Ascending aorta (tissue), 2 donors: ENCODE data around the gene MYH9. TPM values are rescaled to one million over a fixed set of nuclear protein-coding genes. Genes with fewer than 3 reads are reported as not detected.
"Not testable (repeated sequence)": the region's sequence is repeated elsewhere in the genome, so short reads cannot be mapped to it uniquely, and the experiment has no call there.

Source experiments
- DNase-seq, 2 donors: peaks; one replicate each; pipeline ENCODE4 v3.0.0-alpha.2; 2019; ENCODE audit warnings: low spot score in 2 of 2
- H3K27ac ChIP-seq, 2 donors: fragments of 200-600 bp; sonication (generic); one replicate each; pipeline ENCODE4 v1.5.1; 2016 to 2017; ENCODE audit warnings: mild to moderate bottlenecking in 1 of 2
- H3K27me3 ChIP-seq: fragments of 200-600 bp; sonication (generic); one replicate; pipeline ENCODE4 v1.5.1; 2017
- H3K36me3 ChIP-seq, 2 donors: fragments of 200-600 bp; sonication (generic); one replicate each; pipeline ENCODE4 v1.5.1; 2016
- H3K4me1 ChIP-seq, 2 donors: fragments of 200-600 bp; sonication (generic); one replicate each; pipeline ENCODE4 v1.5.1; 2016 to 2017; ENCODE audit warnings: mild to moderate bottlenecking in 1 of 2
- H3K4me3 ChIP-seq, 2 donors: fragments of 200-600 bp; sonication (generic); one replicate each; pipeline ENCODE4 v1.5.1; 2016 to 2017; ENCODE audit warnings: mild to moderate bottlenecking in 1 of 2
- H3K9me3 ChIP-seq, 2 donors: fragments of 200-600 bp; sonication (generic); one replicate each; pipeline ENCODE4 v1.5.1; 2016
- intact Hi-C: fragments of 100-400 bp; cut with DNase I; formaldehyde crosslinking; loops from one replicate; pipeline ENCODE4 v1.15.1; 2023
- total RNA-seq: library from RNA; depleted of rRNA; stranded (reverse); fragments of >200 nt; gene quantifications from one replicate; pipeline ENCODE4 v1.1.0, GENCODE V29; 2016
- TF ChIP-seq, protein P1 (sequence below), 3 experiments: fragments of 200-600 bp in 2 of 3; fragments of 450-650 bp in 1 of 3; sonication (generic) in 2 of 3; IDR thresholded peaks; one replicate each; pipeline ENCODE4 v1.5.1; 2016 to 2019; ENCODE audit warnings: antibody characterized with exemption in 3 of 3, mild to moderate bottlenecking in 1 of 3, moderate library complexity in 1 of 3

MYH9 gene
- total RNA-seq, 1 donor from 2014 or later, result 1,114 TPM

DNA sequence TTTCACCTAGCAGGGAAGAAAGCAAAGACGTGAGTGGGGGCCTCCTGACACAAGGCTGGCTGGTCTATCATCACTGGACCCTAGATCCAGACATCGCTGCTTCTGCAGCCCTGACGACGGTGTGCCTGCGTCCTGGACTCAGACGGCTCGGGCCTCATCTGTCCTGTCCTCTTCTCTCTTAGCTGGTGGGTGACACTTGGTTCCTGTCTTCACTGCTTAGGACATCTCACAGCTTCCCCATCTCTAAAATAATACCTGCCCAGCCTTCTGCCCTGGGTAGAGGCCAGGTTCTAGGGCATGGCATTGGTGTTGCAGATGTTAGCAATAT, 93.5 kb downstream of the MYH9 start:
- no peaks in the 10 kb centered on the region for H3K27me3 ChIP-seq
- H3K9me3 ChIP-seq, result no peaks in the 10 kb centered on the region
- no peak overlapping the region for H3K27ac ChIP-seq
- peaks cover 86 to 90% of the 10 kb centered on the region in 2 donors for H3K36me3 ChIP-seq
- TF ChIP-seq, protein P1, sequence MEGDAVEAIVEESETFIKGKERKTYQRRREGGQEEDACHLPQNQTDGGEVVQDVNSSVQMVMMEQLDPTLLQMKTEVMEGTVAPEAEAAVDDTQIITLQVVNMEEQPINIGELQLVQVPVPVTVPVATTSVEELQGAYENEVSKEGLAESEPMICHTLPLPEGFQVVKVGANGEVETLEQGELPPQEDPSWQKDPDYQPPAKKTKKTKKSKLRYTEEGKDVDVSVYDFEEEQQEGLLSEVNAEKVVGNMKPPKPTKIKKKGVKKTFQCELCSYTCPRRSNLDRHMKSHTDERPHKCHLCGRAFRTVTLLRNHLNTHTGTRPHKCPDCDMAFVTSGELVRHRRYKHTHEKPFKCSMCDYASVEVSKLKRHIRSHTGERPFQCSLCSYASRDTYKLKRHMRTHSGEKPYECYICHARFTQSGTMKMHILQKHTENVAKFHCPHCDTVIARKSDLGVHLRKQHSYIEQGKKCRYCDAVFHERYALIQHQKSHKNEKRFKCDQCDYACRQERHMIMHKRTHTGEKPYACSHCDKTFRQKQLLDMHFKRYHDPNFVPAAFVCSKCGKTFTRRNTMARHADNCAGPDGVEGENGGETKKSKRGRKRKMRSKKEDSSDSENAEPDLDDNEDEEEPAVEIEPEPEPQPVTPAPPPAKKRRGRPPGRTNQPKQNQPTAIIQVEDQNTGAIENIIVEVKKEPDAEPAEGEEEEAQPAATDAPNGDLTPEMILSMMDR (IDR thresholded peaks at IDR 0.05), result no peak
- no peaks in the 10 kb centered on the region for H3K4me1 ChIP-seq
- H3K4me3 ChIP-seq, result no peak overlapping the region
- intact Hi-C loops, result no loop called here
- DNase-seq, result no peak

- TF ChIP-seq, protein P1 (IDR thresholded peaks at IDR 0.05), result no peak
- no peaks in the 10 kb centered on the region for H3K4me1 ChIP-seq
- intact Hi-C loops, result no loop called here
- H3K27me3 ChIP-seq, result no peaks in the 10 kb centered on the region
- H3K4me3 ChIP-seq, result no peak overlapping the region
- no peaks in the 10 kb centered on the region for H3K9me3 ChIP-seq
- no peak overlapping the region for H3K27ac ChIP-seq
- peaks cover 86 to 90% of the 10 kb centered on the region in 2 donors for H3K36me3 ChIP-seq
- DNase-seq, result no peak
Measured at GRCh38 chr22:36293606-36294292, 94.0 kb downstream of the MYH9 start.

DNA sequence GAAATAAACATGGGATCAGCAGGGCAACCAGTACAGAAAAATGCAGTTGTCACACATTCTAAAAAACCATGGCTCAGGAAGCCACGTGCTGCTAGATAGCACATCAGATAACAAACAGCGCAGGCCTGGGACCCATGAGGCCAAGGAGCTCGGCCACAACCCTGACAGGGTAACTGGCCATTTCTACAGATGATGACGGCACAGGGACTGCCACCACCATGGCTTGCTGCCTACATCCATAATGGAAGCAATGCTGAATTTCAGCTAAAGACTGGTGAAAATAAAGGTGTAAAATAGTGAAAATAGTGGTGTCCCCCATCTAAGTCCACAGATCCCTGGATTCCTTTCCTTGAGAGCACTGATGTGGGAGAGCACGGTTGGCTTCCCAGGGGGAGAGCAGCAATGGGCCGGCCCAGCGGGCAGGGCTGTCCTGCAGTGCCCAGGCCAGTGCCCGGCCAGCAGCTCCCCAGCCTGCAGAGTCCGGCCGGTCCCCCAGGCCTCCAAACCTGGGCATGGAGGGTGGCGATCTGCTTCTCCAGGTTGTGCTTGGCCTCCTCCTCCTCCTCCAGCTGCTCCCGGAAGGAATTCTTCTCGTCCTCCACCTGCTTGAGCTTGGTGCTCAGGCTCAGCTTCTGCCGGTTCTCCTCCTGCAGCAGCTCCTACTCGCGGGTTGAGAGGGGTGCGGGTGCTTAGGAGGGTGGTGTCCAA, 94.8 kb downstream of the MYH9 start:
- TF ChIP-seq, protein P1 (IDR thresholded peaks at IDR 0.05), result no peak

DNA sequence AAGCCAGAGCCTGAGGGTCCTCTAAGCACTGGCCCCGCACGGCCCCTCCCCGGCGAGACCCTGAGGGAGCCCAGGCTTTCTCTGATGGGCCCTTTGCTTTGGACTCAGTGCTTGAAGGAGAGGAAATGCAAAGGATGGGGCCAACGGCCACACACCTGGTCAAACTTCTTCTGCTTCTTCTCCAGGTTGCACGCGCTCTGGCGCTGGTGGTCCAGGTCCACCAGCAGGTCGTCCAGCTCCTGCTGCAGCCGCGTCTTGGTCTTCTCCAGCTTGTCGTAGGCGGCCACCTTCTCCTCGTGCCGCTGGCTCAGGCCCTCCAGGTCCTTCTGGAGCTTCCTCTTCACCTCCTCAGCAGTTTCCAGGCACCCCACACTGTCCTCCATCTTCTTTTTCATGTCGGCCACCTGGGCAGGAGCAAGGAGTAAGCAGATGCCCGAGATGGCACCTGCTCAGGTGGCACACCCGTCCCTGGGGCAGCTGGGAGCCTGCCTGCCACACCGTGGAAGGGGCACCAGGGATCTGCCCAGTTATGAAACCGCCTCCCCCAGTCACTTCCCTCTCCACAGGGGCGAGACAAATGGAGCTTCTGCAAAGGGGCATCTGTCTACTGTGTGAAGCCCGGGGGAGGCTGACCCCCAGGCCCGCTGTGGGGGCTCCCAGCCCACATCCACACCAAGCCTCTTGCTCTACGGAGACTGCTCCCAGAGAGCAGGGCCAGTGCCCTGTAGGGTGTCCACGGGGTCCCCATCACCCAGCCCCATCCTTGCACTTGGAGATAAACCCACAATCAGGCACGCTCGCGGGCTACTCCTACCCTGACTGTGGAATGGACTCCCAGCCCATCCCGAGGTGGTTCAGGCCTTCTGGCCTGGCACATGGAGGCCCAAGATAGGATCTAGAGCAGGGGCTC, 95.7 kb downstream of the MYH9 start:
- TF ChIP-seq, protein P1 (IDR thresholded peaks at IDR 0.05), result no peak
- DNase-seq, result no peak
- no peak overlapping the region for H3K4me3 ChIP-seq
- peaks cover 86 to 90% of the 10 kb centered on the region in 2 donors for H3K36me3 ChIP-seq
- no peaks in the 10 kb centered on the region for H3K9me3 ChIP-seq
- intact Hi-C loops, result no loop called here
- peak overlapping the region in 1 of 2 donors; percentile 17 for H3K27ac ChIP-seq
- no peaks in the 10 kb centered on the region for H3K4me1 ChIP-seq
- no peaks in the 10 kb centered on the region for H3K27me3 ChIP-seq

More for the DNA sequence above, 94.8 kb downstream of the MYH9 start:
- H3K4me1 ChIP-seq, result no peaks in the 10 kb centered on the region
- no peak overlapping the region for H3K27ac ChIP-seq
- peaks cover 86 to 90% of the 10 kb centered on the region in 2 donors for H3K36me3 ChIP-seq
- no peaks in the 10 kb centered on the region for H3K9me3 ChIP-seq
- no peaks in the 10 kb centered on the region for H3K27me3 ChIP-seq
- intact Hi-C loops, result no loop called here
- no peak overlapping the region for H3K4me3 ChIP-seq
- no peak for DNase-seq

- H3K27me3 ChIP-seq, H3K4me1 ChIP-seq, H3K27ac ChIP-seq, intact Hi-C loops, H3K4me3 ChIP-seq, DNase-seq, H3K9me3 ChIP-seq: not testable (repeated sequence)
- H3K36me3 ChIP-seq, result peaks cover 86 to 90% of the 10 kb centered on the region in 2 donors
Measured at GRCh38 chr22:36290391-36291075, 97.2 kb downstream of the MYH9 start.

DNA sequence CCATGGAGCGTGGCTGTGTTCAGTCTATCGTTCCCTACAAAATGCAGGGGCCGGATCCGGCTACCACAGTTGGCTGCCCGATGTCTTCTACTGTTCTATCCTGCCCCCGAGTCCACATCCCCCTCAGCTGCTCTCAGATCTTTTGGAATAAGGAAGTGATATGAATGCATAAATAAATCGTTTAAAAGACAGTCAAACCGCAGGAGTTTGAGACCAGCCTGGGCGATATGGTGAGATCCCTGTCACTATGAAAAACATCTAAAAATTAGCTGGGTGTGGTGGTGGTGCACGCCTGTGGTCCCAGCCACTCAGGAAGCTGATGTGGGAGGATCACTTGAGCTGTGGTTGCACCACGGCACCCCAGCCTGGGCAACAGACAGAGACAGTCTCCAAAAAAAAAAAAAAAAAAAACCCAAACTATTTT, 97.8 kb downstream of the MYH9 start:
- H3K36me3 ChIP-seq, result peaks cover 86 to 90% of the 10 kb centered on the region in 2 donors
- H3K4me3 ChIP-seq, H3K27ac ChIP-seq, DNase-seq, H3K27me3 ChIP-seq, H3K9me3 ChIP-seq, H3K4me1 ChIP-seq, intact Hi-C loops: not testable (repeated sequence)
